NCI-H128 (cell line): ENCODE results near the gene RIC1.

Experiments
- DNase-seq: peaks from one replicate; lab custom pipeline; 2025; ENCODE audit not compliant: unreplicated experiment; lab: John Stamatoyannopoulos, UW

Gene RIC1

DNA sequence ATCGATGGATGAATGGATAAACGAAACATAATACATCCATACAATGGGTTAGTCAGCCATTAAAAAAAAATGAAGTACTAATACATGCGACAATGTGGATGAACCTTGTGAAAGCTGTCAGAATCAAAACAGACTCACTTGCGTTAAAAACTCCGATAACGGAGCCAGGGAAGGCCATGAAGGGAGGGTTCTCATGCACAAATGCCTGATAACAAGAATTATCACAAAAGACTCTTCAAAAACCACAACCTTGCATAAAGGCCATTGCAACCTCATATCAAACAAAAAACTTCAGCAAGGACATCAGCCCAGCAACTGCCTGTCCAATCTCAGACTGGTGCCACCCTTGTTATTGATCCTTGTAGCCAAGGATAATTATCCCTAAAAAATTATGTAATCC is 190.3 kb downstream of the RIC1 start:
- DNase-seq = no peak

DNA sequence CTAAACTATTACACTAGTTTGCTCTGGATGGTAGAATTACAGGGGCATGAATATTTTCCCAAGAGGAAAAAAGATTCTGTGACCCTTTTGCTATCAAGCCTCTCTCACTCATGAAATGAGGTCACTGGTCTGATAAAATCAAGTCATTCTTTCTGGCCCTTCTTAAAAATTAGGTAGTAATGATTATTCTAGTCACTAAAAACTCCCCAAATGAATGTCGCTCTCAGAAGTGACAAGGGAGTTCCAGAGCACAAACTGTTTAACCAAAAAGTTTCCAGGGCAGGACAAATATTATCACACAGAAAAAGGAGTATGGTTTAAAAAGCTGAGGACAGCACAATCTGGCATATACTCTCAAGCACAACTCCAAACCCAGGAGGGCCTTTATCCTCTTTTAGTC is 191.5 kb downstream of the RIC1 start:
- no peak for DNase-seq

DNA sequence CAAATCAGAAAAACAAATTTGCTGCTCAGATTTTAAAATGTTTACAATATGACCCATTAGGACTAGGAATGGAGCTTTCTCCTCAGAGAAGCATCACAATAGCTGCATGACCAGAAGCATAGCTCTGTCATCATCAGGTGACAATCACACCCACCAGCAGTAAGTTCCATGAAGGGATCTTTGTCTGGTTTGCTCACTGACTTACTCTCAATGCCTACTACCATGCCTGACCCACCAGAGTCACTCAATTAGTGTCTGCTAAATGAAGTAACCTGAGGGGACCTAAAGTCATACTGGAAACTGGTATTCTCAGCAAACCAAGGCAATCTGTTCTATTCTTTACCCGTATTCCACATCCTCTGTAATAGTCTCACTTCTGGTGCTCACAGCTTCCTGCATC is 196.3 kb downstream of the RIC1 start:
- no peak for DNase-seq
